Glutamatergic neuron (in vitro differentiated cells): Measurements from ENCODE around the gene KRTAP19-5. TPM values are rescaled to one million over a fixed set of nuclear protein-coding genes. Genes with fewer than 3 reads are reported as not detected.

Source experiments
- total RNA-seq: library from RNA; stranded (reverse); fragmentation: NEBNext Ultra II Directional; extraction: Animal tissue kit (Norgen Biotek cat#: 25700); gene quantifications from one replicate; pipeline ENCODE4 v1.2.1, GENCODE V29; 2021; ENCODE audit not compliant: unreplicated experiment

The KRTAP19-5 gene
- total RNA-seq, 1 donor from 2014 or later: not detected

Other genes starting within 250 kb of the KRTAP19-5 start
- gene KRTAP24-1, start 219.2 kb downstream of the KRTAP19-5 start, total RNA-seq: not detected
- not detected for gene KRTAP25-1, start 212.6 kb downstream of the KRTAP19-5 start, total RNA-seq
- gene KRTAP26-1, start 181.8 kb downstream of the KRTAP19-5 start, total RNA-seq: not detected
- not detected for gene KRTAP27-1, start 164.4 kb downstream of the KRTAP19-5 start, total RNA-seq
- not detected for gene KRTAP23-1, start 153.5 kb downstream of the KRTAP19-5 start, total RNA-seq
- gene KRTAP13-2, start 129.9 kb downstream of the KRTAP19-5 start, total RNA-seq: not detected
- not detected for gene KRTAP13-1, start 106.1 kb downstream of the KRTAP19-5 start, total RNA-seq
- not detected for gene KRTAP13-3, start 76.2 kb downstream of the KRTAP19-5 start, total RNA-seq
- gene KRTAP13-4, start 71.9 kb downstream of the KRTAP19-5 start, total RNA-seq: not detected
- gene KRTAP15-1, start 61.9 kb downstream of the KRTAP19-5 start, total RNA-seq: not detected
- not detected for gene KRTAP19-1, start 21.8 kb downstream of the KRTAP19-5 start, total RNA-seq
- not detected for gene KRTAP19-2, start 14.7 kb downstream of the KRTAP19-5 start, total RNA-seq
- gene KRTAP19-3, start 10.1 kb downstream of the KRTAP19-5 start, total RNA-seq: not detected
- gene KRTAP19-4, start 5.0 kb downstream of the KRTAP19-5 start, total RNA-seq: not detected
- not detected for gene KRTAP19-6, start 39.7 kb upstream of the KRTAP19-5 start, total RNA-seq
- not detected for gene KRTAP19-7, start 59.2 kb upstream of the KRTAP19-5 start, total RNA-seq
- gene KRTAP22-2, start 88.3 kb upstream of the KRTAP19-5 start, total RNA-seq: not detected
- not detected for gene KRTAP6-3, start 90.3 kb upstream of the KRTAP19-5 start, total RNA-seq
- gene KRTAP6-2, start 96.8 kb upstream of the KRTAP19-5 start, total RNA-seq: not detected
- gene KRTAP22-1, start 98.9 kb upstream of the KRTAP19-5 start, total RNA-seq: not detected
- not detected for gene KRTAP6-1, start 111.8 kb upstream of the KRTAP19-5 start, total RNA-seq
- not detected for gene KRTAP20-1, start 114.3 kb upstream of the KRTAP19-5 start, total RNA-seq
- gene KRTAP20-4, start 118.5 kb upstream of the KRTAP19-5 start, total RNA-seq: not detected
- gene KRTAP20-2, start 133.1 kb upstream of the KRTAP19-5 start, total RNA-seq: not detected
- gene KRTAP20-3, start 140.7 kb upstream of the KRTAP19-5 start, total RNA-seq: not detected
- gene KRTAP21-3, start 216.6 kb upstream of the KRTAP19-5 start, total RNA-seq: not detected
- gene KRTAP21-2, start 245.1 kb upstream of the KRTAP19-5 start, total RNA-seq: not detected